Superior temporal gyrus (tissue), 1 donor: Measurements from ENCODE around the gene RGS10.
"Not testable (repeated sequence)": the region's sequence is repeated elsewhere in the genome, so short reads cannot be mapped to it uniquely, and the experiment has no call there.

ENCODE experiments used
- DNase-seq: peaks from one replicate; pipeline ENCODE4 v3.0.0-alpha.2; 2016; ENCODE audit errors: extremely low spot score

Gene RGS10, protein sequence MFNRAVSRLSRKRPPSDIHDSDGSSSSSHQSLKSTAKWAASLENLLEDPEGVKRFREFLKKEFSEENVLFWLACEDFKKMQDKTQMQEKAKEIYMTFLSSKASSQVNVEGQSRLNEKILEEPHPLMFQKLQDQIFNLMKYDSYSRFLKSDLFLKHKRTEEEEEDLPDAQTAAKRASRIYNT

DNA sequence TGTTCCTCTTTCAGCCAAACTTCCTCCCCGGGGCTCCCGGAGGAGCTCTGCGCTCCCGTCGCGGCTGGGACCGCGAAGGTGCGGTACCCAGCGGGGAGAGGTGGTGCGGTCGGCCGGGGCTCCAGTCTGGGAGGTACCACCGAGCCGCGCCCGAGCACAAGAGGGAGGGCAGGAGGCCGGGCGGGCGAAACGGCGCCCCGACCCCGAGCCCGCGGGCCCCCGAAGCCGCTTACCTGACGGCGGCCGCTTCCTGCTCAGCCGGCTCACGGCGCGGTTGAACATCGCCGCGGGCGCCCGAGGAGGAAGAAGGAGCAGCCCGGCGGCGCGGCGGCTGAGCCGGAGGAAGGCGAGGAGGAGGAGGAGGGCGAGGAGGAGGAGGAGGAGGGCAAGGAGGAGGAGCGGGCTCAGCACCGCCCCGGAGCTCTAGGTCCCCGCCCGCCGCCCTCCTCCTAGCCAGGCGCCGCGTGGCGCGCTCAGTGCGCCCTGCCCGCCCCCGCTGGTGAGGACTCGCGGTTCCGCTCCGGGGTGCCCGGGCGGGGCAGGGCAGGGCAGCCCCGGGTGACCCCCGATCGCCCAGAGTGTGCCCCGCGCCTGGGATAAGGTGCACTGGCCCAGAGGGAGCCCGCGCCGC is at the start of gene RGS10:
Gene RGS10 (minus strand): TSS at position 363 of the 631 bp plus-strand sequence. CDS start 81 bp downstream, at position 282.
- DNase-seq: no peak

DNA sequence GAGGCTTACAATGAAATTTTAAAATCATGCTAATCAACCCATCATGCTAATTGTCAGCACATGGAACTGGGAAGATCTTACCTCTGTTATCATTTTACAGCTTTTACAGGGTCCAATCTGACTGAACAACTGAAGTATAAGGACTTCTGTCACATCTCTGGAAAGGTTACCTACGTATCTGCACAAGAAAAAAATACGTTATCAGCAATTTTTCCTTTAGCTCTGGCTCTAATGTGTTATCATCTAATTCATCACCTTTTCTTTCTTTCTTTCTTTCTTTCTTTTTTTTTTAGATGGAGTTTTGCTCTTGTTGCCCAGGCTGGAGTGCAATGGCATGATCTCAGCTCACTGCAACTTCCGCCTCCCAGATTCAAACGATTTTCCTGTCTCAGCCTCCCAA is 45.6 kb upstream of the RGS10 start:
- no peak for DNase-seq

- no peak for DNase-seq
Observed at GRCh38 chr10:119578355-119578754, 35.8 kb upstream of the RGS10 start.

GRCh38 chr10:119575991-119576390 is 33.5 kb upstream of the RGS10 start:
- no peak for DNase-seq

DNA sequence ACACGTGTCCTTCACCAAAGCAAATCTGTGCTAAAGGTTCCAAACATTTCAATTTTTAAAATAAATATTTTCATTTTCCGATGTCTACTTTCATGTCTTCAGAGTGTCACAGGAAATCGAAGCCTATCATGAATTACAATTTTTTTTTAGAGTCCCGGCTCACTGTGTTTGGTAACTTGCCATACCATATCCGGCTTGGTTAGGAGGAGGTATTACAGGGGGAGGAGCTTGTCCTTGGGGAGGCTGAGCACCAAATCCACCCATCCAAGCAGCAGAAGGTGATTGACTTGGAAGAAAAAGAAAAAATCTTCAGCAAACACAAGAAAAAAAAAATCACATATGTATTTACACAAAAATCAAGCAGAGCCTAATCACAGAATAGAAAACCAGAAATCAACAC is 33.0 kb upstream of the RGS10 start:
- DNase-seq: no peak

- DNase-seq: no peak
Observed at GRCh38 chr10:119567978-119568377, 25.5 kb upstream of the RGS10 start.

DNA sequence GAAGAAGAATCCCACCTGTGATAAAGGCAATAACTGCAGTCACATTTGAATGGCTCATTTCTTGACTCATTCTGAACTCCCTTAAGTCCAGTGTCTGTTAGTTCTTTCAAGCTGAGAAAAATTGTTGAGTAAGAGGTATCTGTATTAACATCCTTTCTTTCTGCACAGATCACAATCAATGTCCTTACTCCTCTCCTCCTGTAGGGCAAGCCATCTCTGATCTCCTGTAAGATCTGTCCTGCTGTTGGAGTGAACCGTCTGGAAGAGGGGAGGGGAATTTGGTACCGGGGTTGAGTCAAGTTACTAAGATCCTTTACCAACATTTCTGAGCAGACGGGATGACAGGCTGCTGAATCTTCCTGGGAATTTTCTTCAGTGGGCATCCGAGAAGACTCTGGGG is 19.6 kb upstream of the RGS10 start:
- no peak for DNase-seq

- not testable (repeated sequence) for DNase-seq
Observed at GRCh38 chr10:119559511-119559910, 17.0 kb upstream of the RGS10 start.

- DNase-seq: not testable (repeated sequence)
Observed at GRCh38 chr10:119556081-119556480, 13.6 kb upstream of the RGS10 start.

GRCh38 chr10:119555178-119555784 is 12.8 kb upstream of the RGS10 start:
- DNase-seq: no peak

GRCh38 chr10:119550827-119551226 is 8.3 kb upstream of the RGS10 start:
- DNase-seq: no peak

DNA sequence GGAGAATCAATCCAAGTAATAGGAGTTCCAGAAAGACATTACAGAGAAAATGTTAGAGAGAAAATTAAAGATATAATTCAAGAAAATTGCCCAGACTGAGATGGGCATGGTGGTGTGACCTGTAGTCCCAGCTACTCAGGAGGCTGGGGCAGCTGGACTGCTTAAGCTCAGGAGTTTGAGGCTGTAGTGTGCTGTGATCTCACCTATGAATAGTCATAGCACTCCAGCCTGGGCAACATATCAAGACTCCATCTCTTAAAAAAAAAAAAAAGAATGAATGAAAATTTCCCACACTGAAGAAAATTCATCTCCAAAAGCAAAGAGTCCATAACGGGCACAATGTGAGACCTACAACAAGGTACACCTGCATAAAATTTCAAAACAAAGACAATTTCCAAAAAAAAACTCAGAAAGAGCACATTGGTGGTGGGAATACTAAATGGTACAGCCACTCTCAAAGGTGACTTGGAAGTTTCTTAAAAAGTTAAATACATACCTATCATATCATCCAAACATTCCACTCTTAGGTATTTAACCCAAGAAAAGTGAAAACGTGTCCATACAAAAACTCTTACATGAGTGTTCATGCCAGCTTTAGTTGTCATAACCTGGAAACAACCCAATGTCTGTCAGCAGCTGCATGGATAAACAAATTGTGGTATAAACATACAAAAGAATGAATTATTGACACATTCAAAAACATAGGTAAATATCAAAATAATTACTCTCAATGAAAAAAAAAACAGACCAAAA is 6.9 kb upstream of the RGS10 start:
- no peak for DNase-seq

- DNase-seq: no peak
Observed at GRCh38 chr10:119546009-119546408, 3.5 kb upstream of the RGS10 start.

- DNase-seq: no peak
Observed at GRCh38 chr10:119545310-119545709, 2.8 kb upstream of the RGS10 start.

GRCh38 chr10:119543814-119544642 is 1.5 kb upstream of the RGS10 start:
- no peak for DNase-seq

DNA sequence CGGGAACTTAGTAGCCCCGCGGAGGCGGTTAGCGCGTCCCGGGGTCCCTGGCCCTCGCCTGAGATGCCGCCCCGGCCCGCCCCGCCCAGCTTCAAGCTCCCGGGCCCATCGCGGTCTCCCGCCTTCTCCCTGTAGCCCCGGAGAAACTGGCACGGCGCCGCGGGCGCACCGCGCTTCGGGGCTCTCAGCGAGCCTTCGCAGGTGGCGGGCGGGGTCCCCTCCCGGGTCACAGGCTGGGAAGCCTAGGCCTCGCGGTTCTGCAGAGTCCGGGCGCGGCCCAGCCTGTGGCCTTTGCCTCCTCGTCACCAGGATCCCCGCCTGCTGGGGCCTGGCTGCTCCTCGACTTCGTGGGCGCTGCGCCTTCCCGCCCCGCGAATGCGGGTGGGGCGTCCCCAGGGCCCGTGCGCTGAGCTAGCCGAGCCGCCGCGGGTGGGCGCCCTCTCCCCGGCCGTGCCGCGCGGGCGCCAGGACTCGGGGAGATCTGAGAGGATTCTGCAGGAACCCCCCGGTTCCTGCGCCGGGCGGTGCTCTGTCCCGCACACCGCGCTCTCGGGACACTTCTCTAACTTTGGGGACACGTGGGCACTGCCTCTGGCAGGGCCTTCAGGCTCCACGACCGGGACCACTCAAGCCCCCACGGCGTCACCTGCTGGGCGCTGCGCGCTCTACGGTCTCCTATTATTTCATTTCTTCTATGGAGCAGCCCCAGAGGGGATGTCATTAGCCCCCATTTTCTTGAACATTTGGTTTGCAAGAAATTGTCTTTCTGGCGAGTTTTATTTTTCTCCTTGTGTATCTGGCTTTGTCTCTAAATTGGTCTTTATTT is 682 bp upstream of the RGS10 start:
- DNase-seq: no peak

- no peak for DNase-seq
Observed at GRCh38 chr10:119541459-119542356, 811 bp downstream of the RGS10 start.

DNA sequence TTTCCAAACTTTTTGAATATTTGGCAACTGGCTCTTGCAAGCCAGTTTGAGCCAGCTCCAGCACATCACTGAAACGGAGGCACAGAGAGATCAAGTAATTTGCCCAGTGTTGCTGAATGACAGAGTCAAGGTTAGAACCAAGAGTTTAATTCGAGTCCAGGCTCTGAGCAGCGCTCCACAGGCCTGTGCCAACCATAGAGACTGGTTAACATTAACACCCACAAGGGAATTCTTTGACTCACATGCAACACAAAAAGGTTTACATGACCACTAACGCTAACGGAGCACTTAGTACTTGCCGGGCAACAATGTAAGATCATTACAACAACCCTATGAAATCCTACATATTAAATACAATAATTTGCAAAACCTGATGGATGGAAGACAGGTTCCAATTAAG is 1.5 kb downstream of the RGS10 start:
- DNase-seq: no peak

DNA sequence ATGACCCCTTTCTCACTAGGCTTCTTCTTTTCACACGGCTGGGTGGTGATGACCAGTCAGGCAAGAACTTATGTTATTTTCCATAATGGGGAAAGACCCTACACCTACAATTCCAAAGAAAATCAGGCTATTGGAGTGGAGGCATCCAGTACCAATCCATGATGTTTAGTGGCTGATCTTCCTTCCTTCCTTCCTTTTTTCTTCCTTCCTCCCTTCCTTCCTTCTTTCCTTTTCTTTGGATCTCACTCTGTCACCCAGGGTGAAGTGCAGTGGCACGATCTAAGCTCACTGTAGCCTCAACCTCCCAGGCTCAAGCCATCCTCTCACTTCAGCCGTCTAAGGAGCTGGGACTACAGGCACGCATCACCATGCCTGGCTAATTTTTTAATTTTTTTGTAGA is 2.5 kb downstream of the RGS10 start:
- no peak for DNase-seq

GRCh38 chr10:119539359-119539825 is 3.1 kb downstream of the RGS10 start:
- no peak for DNase-seq
